Colonic mucosa (tissue), 4 donors: ENCODE measurements around the gene ACBD6. TPM values are rescaled to one million over a fixed set of nuclear protein-coding genes. Genes with fewer than 3 reads are reported as not detected.

ENCODE experiments used
- DNase-seq: peaks from one replicate; pipeline ENCODE4 v3.0.0-alpha.2; 2020
- H3K27ac ChIP-seq: fragments of 200-600 bp; one replicate; pipeline ENCODE4 v1.8.0; 2021
- H3K27me3 ChIP-seq: fragments of 200-600 bp; one replicate; pipeline ENCODE4 v1.8.0; 2021
- H3K36me3 ChIP-seq: fragments of 200-600 bp; one replicate; pipeline ENCODE4 v1.8.0; 2021
- H3K4me1 ChIP-seq: fragments of 200-600 bp; one replicate; pipeline ENCODE4 v1.8.0; 2021; ENCODE audit warnings: mild to moderate bottlenecking
- H3K4me3 ChIP-seq: fragments of 200-600 bp; one replicate; pipeline ENCODE4 v1.8.0; 2021
- H3K9ac ChIP-seq, 2 donors: one replicate each; pipeline ENCODE4 v1.7.0; 2013; ENCODE audit warnings: control low read depth in 2 of 2, low read depth in 2 of 2, low read length in 2 of 2
- H3K9me3 ChIP-seq: fragments of 200-600 bp; one replicate; pipeline ENCODE4 v1.8.0; 2021
- intact Hi-C: fragments of 100-400 bp; cut with DNase I; formaldehyde crosslinking; loops from one replicate; pipeline ENCODE4 v1.14.1; 2022
- total RNA-seq, 2 donors: library from RNA; stranded (reverse); fragmentation: NEBNext Ultra II Directional in 1 of 2; extraction: Animal tissue kit (Norgen Biotek cat#: 25700) in 1 of 2; gene quantifications; one replicate each; pipeline ENCODE4 v1.2.1, GENCODE V29; 2021
- TF ChIP-seq, protein P1 (sequence below): fragments of 200-600 bp; IDR thresholded peaks from one replicate; pipeline ENCODE4 v1.8.0; 2022; ENCODE audit warnings: antibody characterized with exemption, mild to moderate bottlenecking
- donor health status: healthy.
- donor health status: DM: no; HTN: no; CAD: no.
- donor health status: DM: no; HTN: no; CAD: no.

Gene ACBD6
- total RNA-seq, 2 donors from 2014 or later = 16.1 to 25.8 TPM

DNA sequence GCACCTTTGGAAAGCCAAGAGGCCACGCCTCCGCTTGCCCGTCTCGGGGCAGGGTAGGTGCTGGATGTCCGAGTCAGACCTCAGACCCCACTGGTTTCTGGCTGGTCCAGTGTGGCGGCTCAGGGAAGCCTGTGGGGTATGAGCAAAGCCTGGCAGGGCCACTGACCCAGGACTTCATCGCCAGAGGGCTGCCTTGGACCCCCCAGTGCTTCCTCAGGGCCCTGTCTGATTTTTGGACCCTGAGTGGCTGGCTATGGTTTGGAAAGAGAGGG is 251.9 kb downstream of the ACBD6 start:
- no peaks in the 10 kb centered on the region for H3K9me3 ChIP-seq
- peaks cover 5% of the 10 kb centered on the region for H3K27me3 ChIP-seq
- DNase-seq = no peak
- H3K9ac ChIP-seq = no peak overlapping the region
- no peaks in the 10 kb centered on the region for H3K36me3 ChIP-seq
- no peaks in the 10 kb centered on the region for H3K4me1 ChIP-seq
- H3K4me3 ChIP-seq = no peak overlapping the region
- H3K27ac ChIP-seq = no peak overlapping the region
- intact Hi-C loops = no loop called here
- TF ChIP-seq, protein P1, sequence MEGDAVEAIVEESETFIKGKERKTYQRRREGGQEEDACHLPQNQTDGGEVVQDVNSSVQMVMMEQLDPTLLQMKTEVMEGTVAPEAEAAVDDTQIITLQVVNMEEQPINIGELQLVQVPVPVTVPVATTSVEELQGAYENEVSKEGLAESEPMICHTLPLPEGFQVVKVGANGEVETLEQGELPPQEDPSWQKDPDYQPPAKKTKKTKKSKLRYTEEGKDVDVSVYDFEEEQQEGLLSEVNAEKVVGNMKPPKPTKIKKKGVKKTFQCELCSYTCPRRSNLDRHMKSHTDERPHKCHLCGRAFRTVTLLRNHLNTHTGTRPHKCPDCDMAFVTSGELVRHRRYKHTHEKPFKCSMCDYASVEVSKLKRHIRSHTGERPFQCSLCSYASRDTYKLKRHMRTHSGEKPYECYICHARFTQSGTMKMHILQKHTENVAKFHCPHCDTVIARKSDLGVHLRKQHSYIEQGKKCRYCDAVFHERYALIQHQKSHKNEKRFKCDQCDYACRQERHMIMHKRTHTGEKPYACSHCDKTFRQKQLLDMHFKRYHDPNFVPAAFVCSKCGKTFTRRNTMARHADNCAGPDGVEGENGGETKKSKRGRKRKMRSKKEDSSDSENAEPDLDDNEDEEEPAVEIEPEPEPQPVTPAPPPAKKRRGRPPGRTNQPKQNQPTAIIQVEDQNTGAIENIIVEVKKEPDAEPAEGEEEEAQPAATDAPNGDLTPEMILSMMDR = no peak

DNA sequence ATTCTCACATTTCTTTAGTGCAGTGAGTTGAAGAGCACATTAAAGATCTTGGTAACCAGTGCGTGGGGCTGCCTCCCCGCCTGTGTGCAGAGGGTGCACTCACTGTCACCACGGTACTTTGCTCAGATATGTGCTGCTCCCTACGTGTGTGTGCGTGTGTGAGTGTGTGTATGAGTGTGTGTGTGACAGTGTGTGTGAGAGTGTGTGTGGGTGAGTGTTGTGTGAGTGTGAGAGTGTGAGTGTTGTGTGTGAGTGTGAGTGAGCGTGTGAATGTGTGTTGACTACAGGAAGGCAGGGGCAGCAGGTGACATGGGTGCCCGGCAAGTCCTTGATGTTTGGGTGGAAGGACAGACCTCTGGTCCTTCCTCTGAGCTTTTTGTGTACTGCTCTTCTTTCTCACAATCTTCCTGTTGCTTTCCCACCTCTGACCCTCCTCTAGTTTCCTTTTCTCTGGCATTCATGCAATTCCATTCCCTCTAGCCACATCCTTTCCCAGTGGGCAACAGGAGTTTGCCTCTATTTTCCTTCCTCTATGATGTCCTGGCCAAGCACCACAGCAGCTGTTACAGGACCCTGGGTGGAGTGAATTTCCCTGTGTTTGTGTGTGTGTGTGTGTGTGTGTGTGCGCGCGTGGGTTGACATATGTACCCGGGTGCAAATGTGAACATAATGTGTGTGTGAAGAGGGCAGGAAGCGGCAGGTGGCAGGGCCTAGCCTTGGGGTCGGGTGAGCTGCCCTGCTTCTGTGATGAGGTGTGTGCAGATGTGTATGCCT is 252.5 kb downstream of the ACBD6 start:
- no peaks in the 10 kb centered on the region for H3K9me3 ChIP-seq
- H3K27me3 ChIP-seq = peaks cover 5% of the 10 kb centered on the region
- H3K27ac ChIP-seq = no peak overlapping the region
- H3K9ac ChIP-seq = no peak overlapping the region
- TF ChIP-seq, protein P1 = no peak
- no peak overlapping the region for H3K4me3 ChIP-seq
- no peaks in the 10 kb centered on the region for H3K36me3 ChIP-seq
- intact Hi-C loops = no loop called here
- no peak for DNase-seq
- no peaks in the 10 kb centered on the region for H3K4me1 ChIP-seq

DNA sequence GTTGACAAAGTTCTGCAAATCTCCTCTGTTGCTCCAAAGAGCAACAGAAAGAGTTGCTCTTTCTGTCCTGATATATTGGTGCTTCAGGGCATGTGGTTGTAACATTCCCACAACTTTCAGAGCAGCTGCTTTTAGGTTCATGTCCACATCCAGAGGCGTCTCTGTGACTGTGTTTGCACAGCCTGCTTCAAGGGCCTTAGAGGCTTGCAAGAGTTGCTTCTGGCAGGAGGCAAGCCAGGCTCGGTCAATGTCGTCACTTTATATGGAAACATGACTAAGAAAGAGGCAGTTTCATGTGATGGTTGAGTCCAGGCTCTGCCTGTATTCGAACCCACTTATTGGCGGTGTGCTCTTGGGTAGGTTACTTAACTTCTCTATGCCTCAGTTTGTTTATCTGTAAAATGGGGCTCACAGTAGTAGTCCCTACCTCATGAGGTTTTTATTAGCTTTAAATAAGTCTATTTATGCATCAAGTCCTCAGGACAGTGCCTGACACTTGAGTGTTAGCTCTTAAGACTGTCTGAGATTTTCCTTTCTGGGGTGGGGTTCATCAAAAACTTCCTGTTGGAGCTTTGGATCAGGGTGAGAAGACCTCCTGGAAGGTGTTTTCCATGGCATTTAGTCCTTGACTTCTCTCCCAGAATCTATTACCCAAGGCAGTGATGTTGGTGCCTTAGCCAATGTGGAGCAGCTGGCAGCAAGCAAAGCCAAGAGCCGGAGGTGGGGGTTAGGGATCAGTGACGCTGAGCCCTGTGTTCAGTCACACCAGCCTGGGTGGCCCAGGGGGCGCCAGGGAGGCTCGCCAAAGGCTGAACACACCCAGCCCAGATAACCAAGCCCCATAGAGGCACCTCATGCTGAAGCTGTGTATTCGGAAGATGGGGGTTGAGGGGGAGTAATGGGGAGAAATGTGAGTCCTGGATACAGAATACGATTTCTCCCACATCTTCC is 253.4 kb downstream of the ACBD6 start:
- peaks cover 5% of the 10 kb centered on the region for H3K27me3 ChIP-seq
- TF ChIP-seq, protein P1 = no peak
- no peak for DNase-seq
- no peak overlapping the region for H3K27ac ChIP-seq
- H3K4me1 ChIP-seq = no peaks in the 10 kb centered on the region
- H3K4me3 ChIP-seq = no peak overlapping the region
- intact Hi-C loops = no loop called here
- no peaks in the 10 kb centered on the region for H3K36me3 ChIP-seq
- H3K9me3 ChIP-seq = no peaks in the 10 kb centered on the region
- no peak overlapping the region for H3K9ac ChIP-seq

DNA sequence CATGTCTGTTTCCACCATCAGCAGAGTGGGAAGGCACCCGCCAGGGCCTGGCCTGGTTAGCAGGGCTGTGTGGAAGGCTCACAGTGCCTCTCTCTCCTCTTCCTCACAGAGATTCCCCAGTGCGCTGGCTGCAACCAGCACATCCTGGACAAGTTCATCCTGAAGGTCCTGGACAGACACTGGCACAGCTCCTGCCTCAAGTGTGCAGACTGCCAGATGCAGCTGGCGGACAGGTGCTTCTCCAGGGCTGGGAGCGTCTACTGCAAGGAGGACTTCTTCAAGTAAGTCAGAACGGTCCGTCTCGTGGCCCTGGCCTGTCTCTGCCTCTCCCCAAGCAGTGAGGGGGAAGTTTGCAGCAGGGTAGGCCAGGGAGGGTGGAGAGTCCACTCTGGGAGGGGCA is 254.2 kb downstream of the ACBD6 start:
- intact Hi-C loops = no loop called here
- Histone ChIP-seq H3K9ac (no peak overlapping the region), H3K27ac (no peak overlapping the region), H3K4me1 (no peaks in the 10 kb centered on the region), H3K27me3 (peaks cover 2% of the 10 kb centered on the region), H3K4me3 (no peak overlapping the region), H3K36me3 (no peaks in the 10 kb centered on the region), H3K9me3 (no peaks in the 10 kb centered on the region)
- no peak for DNase-seq
- TF ChIP-seq, protein P1 = no peak

DNA sequence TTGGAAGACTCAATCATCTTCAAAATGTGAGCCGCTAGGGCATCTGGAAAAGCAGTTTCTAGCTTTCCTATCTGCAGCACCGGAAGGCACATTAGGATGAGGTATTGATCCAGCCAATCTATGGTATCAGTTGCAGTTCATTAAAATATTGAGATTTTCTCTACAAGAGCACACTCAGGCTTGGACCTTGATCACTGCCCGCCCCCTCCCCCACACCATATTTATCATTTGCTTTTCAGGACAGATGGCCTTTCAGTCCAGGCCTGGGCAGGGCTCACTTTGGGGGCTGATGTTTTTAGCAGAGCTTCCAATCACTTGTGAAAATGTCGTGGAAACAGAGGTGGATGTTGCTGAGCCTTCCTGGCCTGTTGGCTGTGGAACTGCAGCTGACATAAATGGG is 254.8 kb downstream of the ACBD6 start:
- intact Hi-C loops = no loop called here
- H3K4me3 ChIP-seq = no peak overlapping the region
- no peak overlapping the region for H3K27ac ChIP-seq
- no peak overlapping the region for H3K9ac ChIP-seq
- H3K36me3 ChIP-seq = no peaks in the 10 kb centered on the region
- H3K9me3 ChIP-seq = no peaks in the 10 kb centered on the region
- no peaks in the 10 kb centered on the region for H3K27me3 ChIP-seq
- no peak for DNase-seq
- TF ChIP-seq, protein P1 = no peak
- H3K4me1 ChIP-seq = no peaks in the 10 kb centered on the region
